PC-9 (cell line): ENCODE measurements around the gene SYTL5.

Source experiments
- CTCF ChIP-seq: fragments of 200-600 bp; sonication (generic); conservative IDR thresholded peaks from 2 replicates; pipeline ENCODE4 v1.6.1; 2017; ENCODE audit warnings: mixed run types, antibody characterized with exemption, mild to moderate bottlenecking, moderate library complexity
- EZH2 ChIP-seq: fragments of 200-600 bp; sonication (generic); IDR thresholded peaks from 2 replicates; pipeline ENCODE4 v1.8.0; 2017; ENCODE audit warnings: antibody characterized with exemption, low read depth

- no peak for TF ChIP-seq CTCF
- TF ChIP-seq EZH2: no peak
Measured at GRCh38 chrX:38004046-38004445, 2.3 kb upstream of the SYTL5 start.
